GM12878 (cell line): ENCODE measurements around the gene CYP24A1. TPM values are rescaled to one million over a fixed set of nuclear protein-coding genes. Genes with fewer than 3 reads are reported as not detected.

Experiments
- ATAC-seq: fragments of 200-7000 bp; cut with Tn5 transposase; 3 replicates; pipeline ENCODE4 v1.9.1; 2020; ENCODE audit warnings: mild to moderate bottlenecking, moderate library complexity
- BruUV-seq: library from RNA; stranded (reverse); fragments of 400-500 nt; replicated peaks from 2 replicates; lab custom pipeline; 2021; lab: Mats Ljungman, UMichigan
- CTCF ChIA-PET: fragments of 300-600 bp; sonication (Branson Sonifier 250); formaldehyde crosslinking; extraction: SDS; loops from one replicate; lab custom pipeline; 2021; ENCODE audit warnings: inconsistent platforms; lab: Yijun Ruan, JAX
- POLR2A ChIA-PET: fragments of 350-600 bp; formaldehyde crosslinking; extraction: SDS; loops from one replicate; lab custom pipeline; 2021; ENCODE audit warnings: inconsistent platforms; lab: Charles Lee
- RAD21 ChIA-PET: fragments of 300-600 bp; sonication (Branson Sonifier 250); formaldehyde crosslinking; loops from one replicate; lab custom pipeline; 2023; ENCODE audit warnings: antibody characterized with exemption; ENCODE audit not compliant: unreplicated experiment; lab: Charles Lee
- SMC1A ChIA-PET: fragments of 300-600 bp; sonication (Branson Sonifier 250); formaldehyde crosslinking; loops from one replicate; lab custom pipeline; 2023; ENCODE audit not compliant: unreplicated experiment, uncharacterized antibody; lab: Charles Lee
- DNase-seq: peaks from one replicate; pipeline ENCODE4 v3.0.0-alpha.2; 2011; ENCODE audit warnings: low read depth, low spot score
- FAIRE-seq: peaks from 3 replicates; lab custom pipeline; 2011; peaks lifted over from hg19 to GRCh38; lab: Jason Lieb, UNC
- H2AFZ ChIP-seq: 2 replicates; pipeline ENCODE4 v1.6.0; 2011; ENCODE audit warnings: low read depth, low read length, control low read depth; ENCODE audit not compliant: control insufficient read depth
- H3K27ac ChIP-seq: 2 replicates; pipeline ENCODE4 v1.5.1; 2011; ENCODE audit warnings: control low read depth; ENCODE audit not compliant: control insufficient read depth, insufficient read depth
- H3K27me3 ChIP-seq, 2 experiments: replicated peaks in 1 of 2; 2 replicates each; pipeline versions ENCODE4 v1.6.0 to v1.6.1; 2011; ENCODE audit warnings: low read length in 1 of 2; ENCODE audit not compliant: control insufficient read depth in 2 of 2, insufficient read depth in 2 of 2
- H3K36me3 ChIP-seq, 2 experiments: 2 replicates each; pipeline ENCODE4 v1.5.1; 2011; ENCODE audit warnings: low read length in 1 of 2; ENCODE audit not compliant: control insufficient read depth in 2 of 2, insufficient read depth in 2 of 2
- H3K4me1 ChIP-seq: 2 replicates; pipeline ENCODE4 v1.6.1; 2011; ENCODE audit warnings: mild to moderate bottlenecking, low read length, moderate library complexity, mixed read lengths; ENCODE audit not compliant: control insufficient read depth, insufficient read depth
- H3K4me2 ChIP-seq: 2 replicates; pipeline ENCODE4 v1.6.0; 2011; ENCODE audit warnings: control low read depth; ENCODE audit not compliant: control insufficient read depth, insufficient read depth
- H3K4me3 ChIP-seq: fragments of 200-600 bp; sonication (generic); 2 replicates; pipeline ENCODE4 v1.5.1; 2016
- H3K79me2 ChIP-seq: 2 replicates; pipeline ENCODE4 v1.6.0; 2011; ENCODE audit warnings: low read length; ENCODE audit not compliant: control insufficient read depth, insufficient read depth
- H3K9ac ChIP-seq: 2 replicates; pipeline ENCODE4 v1.8.0; 2011; ENCODE audit warnings: low read length, control low read depth, mixed read lengths; ENCODE audit not compliant: control insufficient read depth, insufficient read depth
- H3K9me3 ChIP-seq: replicated peaks from 3 replicates; pipeline ENCODE4 v1.5.1; 2011; ENCODE audit warnings: mild to moderate bottlenecking, low read length; ENCODE audit not compliant: control insufficient read depth, insufficient read depth
- H4K20me1 ChIP-seq: 2 replicates; pipeline ENCODE4 v1.6.0; 2011; ENCODE audit not compliant: control insufficient read depth, insufficient read depth
- CBX5 ChIP-seq: sonication (generic); IDR thresholded peaks from 2 replicates; pipeline ENCODE4 v1.6.1; 2016; ENCODE audit warnings: low read depth, moderate library complexity, mild to moderate bottlenecking, inconsistent platforms
- CEBPB ChIP-seq, 2 experiments: fragments of 150-350 bp in 1 of 2; IDR thresholded peaks; 2 replicates each; pipeline ENCODE4 v1.6.1; 2012 to 2014; ENCODE audit warnings: low read depth in 2 of 2, low read length in 2 of 2, borderline replicate concordance in 1 of 2, inconsistent platforms in 1 of 2
- ETV6 ChIP-seq, 2 experiments: fragments of 450-650 bp in 1 of 2; IDR thresholded peaks in 1 of 2; conservative IDR thresholded peaks in 1 of 2; 2 replicates each; pipeline ENCODE4 v1.6.1; 2014; ENCODE audit warnings: antibody characterized with exemption in 1 of 2, borderline replicate concordance in 1 of 2, low read depth in 1 of 2, mild to moderate bottlenecking in 1 of 2, moderate library complexity in 1 of 2
- FOXK2 ChIP-seq: fragments of 450-650 bp; IDR thresholded peaks from 2 replicates; pipeline ENCODE4 v1.6.1; 2017; ENCODE audit warnings: mild to moderate bottlenecking, moderate library complexity
- MYC ChIP-seq: IDR thresholded peaks from 2 replicates; pipeline ENCODE4 v1.6.1; 2011; ENCODE audit warnings: mild to moderate bottlenecking, low read length, moderate library complexity, inconsistent platforms; ENCODE audit not compliant: insufficient read depth, insufficient replicate concordance, insufficient read length, severe bottlenecking
- NFYA ChIP-seq: IDR thresholded peaks from 2 replicates; pipeline ENCODE4 v1.6.1; 2011; ENCODE audit warnings: low read depth, mild to moderate bottlenecking, low read length, improper control_type of control experiment, borderline replicate concordance
- SMAD5 ChIP-seq: IDR thresholded peaks from 2 replicates; pipeline ENCODE4 v1.6.1; 2016; ENCODE audit warnings: antibody characterized with exemption, low read depth
- WGBS: methylation state at CpG from one replicate; pipeline ENCODE4 v1.1.6; 2016; ENCODE audit warnings: low lambda C conversion rate; ENCODE audit not compliant: insufficient replicate concordance, insufficient coverage; ENCODE audit errors: missing lambda C conversion rate; 5-methylcytosine and 5-hydroxymethylcytosine counted together
- in situ Hi-C: fragments of 300-500 bp; cut with MboI; formaldehyde crosslinking; loops from 9 replicates; pipeline ENCODE4 v1.14.3; 2018; ENCODE audit warnings: mixed read lengths
- intact Hi-C: fragments of 100-400 bp; cut with micrococcal nuclease; formaldehyde crosslinking; loops from one replicate; pipeline ENCODE4 v1.14.2; 2022; ENCODE audit not compliant: unreplicated experiment
- polyA plus RNA-seq, 11 experiments: library from polyadenylated mRNA; depleted of rRNA in 4 of 11; unstranded in 6 of 11; stranded (reverse) in 5 of 11; fragments of >200 nt; fragmentation: Nextera tagmentation in 4 of 11; fragmentation: Illumina TruSeq in 1 of 11; extraction: Ambion mirVana in 4 of 11; extraction: Trizol in 1 of 11; gene quantifications; 1 replicate in 1 of 11; 2 replicates in 10 of 11; pipeline versions ENCODE4 v1.2.1 to v1.2.3, GENCODE V29; 2011 to 2016; ENCODE audit warnings: inconsistent platforms in 2 of 11, missing spikeins in 2 of 11, low read depth in 1 of 11
- total RNA-seq, 4 experiments: library from RNA; depleted of rRNA in 3 of 4; stranded (reverse); fragments of >200 nt in 3 of 4; fragmentation: Illumina TruSeq in 1 of 4; extraction: Trizol in 1 of 4; gene quantifications; 2 replicates each; pipeline versions ENCODE4 v1.2.1 to v1.2.3, GENCODE V29; 2013 to 2021
- TF ChIP-seq, protein P1 (sequence below): fragments of 450-650 bp; conservative IDR thresholded peaks from 2 replicates; pipeline ENCODE4 v1.6.1; 2017; ENCODE audit warnings: mild to moderate bottlenecking, moderate library complexity
- TF ChIP-seq, protein P2 (sequence below): fragments of 450-650 bp; formaldehyde crosslinking; IDR thresholded peaks from 2 replicates; pipeline ENCODE4 v1.5.0; 2022; ENCODE audit warnings: mild to moderate bottlenecking, missing genetic modification characterization
- TF ChIP-seq, protein P3 (sequence below): IDR thresholded peaks from 2 replicates; pipeline ENCODE4 v1.6.1; 2012; ENCODE audit warnings: low read depth, low read length, improper control_type of control experiment

Gene CYP24A1
- total and polyA plus RNA-seq, 10 of the 15 experiments (the other 5 are each of a cell fraction or from before 2014, with no cell fraction given) = 0.69 TPM; not detected in 9

DNA sequence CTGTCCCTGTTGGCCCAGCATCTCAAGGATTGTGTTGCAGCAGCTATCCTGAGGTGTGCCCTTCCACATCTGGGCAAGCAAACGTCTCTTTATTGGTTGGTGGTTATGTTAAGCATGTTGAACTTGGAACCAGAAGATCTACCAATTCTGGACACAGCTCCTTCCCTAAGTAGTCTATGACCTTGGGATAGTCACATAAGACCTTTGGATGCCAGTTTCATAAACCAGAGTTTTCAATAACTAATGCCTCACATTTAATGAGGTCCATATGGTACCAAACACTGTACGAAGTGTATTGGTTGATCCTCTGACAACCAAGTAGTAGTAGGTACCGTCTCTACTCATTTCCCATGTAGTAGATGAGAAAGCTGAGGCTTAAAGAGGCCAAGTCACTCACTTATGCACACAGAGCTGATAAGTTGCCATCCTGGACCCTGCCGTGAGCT is 3.7 kb downstream of the CYP24A1 start (continued):
- TF ChIP-seq, protein P1, sequence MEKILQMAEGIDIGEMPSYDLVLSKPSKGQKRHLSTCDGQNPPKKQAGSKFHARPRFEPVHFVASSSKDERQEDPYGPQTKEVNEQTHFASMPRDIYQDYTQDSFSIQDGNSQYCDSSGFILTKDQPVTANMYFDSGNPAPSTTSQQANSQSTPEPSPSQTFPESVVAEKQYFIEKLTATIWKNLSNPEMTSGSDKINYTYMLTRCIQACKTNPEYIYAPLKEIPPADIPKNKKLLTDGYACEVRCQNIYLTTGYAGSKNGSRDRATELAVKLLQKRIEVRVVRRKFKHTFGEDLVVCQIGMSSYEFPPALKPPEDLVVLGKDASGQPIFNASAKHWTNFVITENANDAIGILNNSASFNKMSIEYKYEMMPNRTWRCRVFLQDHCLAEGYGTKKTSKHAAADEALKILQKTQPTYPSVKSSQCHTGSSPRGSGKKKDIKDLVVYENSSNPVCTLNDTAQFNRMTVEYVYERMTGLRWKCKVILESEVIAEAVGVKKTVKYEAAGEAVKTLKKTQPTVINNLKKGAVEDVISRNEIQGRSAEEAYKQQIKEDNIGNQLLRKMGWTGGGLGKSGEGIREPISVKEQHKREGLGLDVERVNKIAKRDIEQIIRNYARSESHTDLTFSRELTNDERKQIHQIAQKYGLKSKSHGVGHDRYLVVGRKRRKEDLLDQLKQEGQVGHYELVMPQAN = no peak
- TF ChIP-seq, protein P2, sequence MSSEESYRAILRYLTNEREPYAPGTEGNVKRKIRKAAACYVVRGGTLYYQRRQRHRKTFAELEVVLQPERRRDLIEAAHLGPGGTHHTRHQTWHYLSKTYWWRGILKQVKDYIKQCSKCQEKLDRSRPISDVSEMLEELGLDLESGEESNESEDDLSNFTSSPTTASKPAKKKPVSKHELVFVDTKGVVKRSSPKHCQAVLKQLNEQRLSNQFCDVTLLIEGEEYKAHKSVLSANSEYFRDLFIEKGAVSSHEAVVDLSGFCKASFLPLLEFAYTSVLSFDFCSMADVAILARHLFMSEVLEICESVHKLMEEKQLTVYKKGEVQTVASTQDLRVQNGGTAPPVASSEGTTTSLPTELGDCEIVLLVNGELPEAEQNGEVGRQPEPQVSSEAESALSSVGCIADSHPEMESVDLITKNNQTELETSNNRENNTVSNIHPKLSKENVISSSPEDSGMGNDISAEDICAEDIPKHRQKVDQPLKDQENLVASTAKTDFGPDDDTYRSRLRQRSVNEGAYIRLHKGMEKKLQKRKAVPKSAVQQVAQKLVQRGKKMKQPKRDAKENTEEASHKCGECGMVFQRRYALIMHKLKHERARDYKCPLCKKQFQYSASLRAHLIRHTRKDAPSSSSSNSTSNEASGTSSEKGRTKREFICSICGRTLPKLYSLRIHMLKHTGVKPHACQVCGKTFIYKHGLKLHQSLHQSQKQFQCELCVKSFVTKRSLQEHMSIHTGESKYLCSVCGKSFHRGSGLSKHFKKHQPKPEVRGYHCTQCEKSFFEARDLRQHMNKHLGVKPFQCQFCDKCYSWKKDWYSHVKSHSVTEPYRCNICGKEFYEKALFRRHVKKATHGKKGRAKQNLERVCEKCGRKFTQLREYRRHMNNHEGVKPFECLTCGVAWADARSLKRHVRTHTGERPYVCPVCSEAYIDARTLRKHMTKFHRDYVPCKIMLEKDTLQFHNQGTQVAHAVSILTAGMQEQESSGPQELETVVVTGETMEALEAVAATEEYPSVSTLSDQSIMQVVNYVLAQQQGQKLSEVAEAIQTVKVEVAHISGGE (CRISPR knock-in tag) = no peak
- no peak for TF ChIP-seq CEBPB (IDR thresholded peaks at IDR 0.05; ENCODE audit: borderline replicate concordance in 1 of 2, low read depth in 2 of 2, low read length in 2 of 2)
- TF ChIP-seq, all 136 proteins: peak for 0

DNA sequence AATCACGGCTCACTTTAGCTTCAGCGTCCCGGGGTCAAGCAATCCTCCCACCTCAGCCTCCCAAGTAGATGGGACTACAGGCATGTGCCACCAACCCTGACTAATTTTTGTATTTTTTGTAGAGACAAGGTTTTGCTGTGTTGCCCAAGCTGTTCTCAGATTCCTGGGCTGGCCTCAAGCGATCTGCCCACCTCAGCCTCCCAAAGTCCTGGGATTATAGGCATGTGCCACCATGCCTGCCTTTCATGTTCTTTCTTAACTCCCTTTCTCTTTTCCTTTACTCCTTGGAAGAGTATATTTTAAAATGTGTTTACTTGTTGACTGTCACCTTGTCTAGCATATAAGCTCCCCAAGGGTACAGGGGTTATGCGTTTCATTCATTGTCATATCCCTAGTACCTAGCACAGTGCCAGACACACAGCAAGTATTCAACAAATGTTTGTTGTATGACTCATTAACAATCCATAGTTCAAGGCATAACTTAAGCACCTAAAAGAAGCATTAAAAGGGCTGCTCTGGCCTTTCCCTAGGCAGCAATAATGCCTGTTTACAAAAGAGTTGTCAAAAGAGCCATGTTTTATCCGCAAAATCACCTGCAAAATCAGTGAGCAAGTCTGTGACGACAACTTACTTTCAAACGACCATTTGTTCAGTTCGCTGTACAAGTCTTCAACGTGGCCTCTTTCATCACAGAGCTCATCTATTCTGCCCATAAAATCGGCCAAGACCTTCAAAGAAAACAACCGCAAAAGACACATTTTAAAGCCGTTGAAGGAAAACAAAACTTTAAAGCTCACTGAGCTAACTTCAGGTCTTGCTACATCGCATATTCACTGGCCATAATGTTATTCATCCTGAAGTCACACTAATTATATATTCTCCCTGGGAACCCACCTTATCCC is 4.6 kb downstream of the CYP24A1 start:
- in situ Hi-C loops (no loop called here), intact Hi-C loops (no loop called here)
- no peaks in the 10 kb centered on the region for H4K20me1 ChIP-seq
- ATAC-seq = no peak
- WGBS = 53% methylated on average over 14 of the region's 14 CpGs
- H3K27ac ChIP-seq = no peak overlapping the region
- ChIA-PET POLR2A (no interaction called here), CTCF (no interaction called here), RAD21 (no interaction called here), SMC1A (no interaction called here)
- peaks cover 14 to 25% of the 10 kb centered on the region in 2 experiments for H3K27me3 ChIP-seq
- H3K4me1 ChIP-seq = no peaks in the 10 kb centered on the region
- H3K9ac ChIP-seq = no peak overlapping the region
- no peak overlapping the region for H3K4me3 ChIP-seq
- H3K79me2 ChIP-seq = no peaks in the 10 kb centered on the region
- H3K4me2 ChIP-seq = no peak overlapping the region
- no peaks in the 10 kb centered on the region; a peak in 1 of 4 replicates for H3K36me3 ChIP-seq
- DNase-seq = no peak
- TF ChIP-seq SMAD5 (no peak), CBX5 (no peak), MYC (no peak), FOXK2 (no peak), ETV6 (conservative IDR thresholded peaks at IDR 0.05 in 1 of 2, IDR thresholded peaks at IDR 0.05 in 1 of 2; ENCODE audit: borderline replicate concordance in 1 of 2, low read depth in 1 of 2) (peak in 1 of 2 experiments; percentile 69; a peak in 2 of 4 replicates), NFYA (no peak)
- TF ChIP-seq, protein P3, sequence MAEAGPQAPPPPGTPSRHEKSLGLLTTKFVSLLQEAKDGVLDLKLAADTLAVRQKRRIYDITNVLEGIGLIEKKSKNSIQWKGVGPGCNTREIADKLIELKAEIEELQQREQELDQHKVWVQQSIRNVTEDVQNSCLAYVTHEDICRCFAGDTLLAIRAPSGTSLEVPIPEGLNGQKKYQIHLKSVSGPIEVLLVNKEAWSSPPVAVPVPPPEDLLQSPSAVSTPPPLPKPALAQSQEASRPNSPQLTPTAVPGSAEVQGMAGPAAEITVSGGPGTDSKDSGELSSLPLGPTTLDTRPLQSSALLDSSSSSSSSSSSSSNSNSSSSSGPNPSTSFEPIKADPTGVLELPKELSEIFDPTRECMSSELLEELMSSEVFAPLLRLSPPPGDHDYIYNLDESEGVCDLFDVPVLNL = no peak
- no peaks in the 10 kb centered on the region for H3K9me3 ChIP-seq
- no TSS peak for BruUV-seq
- FAIRE-seq = no peak
- no peak overlapping the region for H2AFZ ChIP-seq
